ENCODE results near the gene ZNF521.

Gene ZNF521

DNA sequence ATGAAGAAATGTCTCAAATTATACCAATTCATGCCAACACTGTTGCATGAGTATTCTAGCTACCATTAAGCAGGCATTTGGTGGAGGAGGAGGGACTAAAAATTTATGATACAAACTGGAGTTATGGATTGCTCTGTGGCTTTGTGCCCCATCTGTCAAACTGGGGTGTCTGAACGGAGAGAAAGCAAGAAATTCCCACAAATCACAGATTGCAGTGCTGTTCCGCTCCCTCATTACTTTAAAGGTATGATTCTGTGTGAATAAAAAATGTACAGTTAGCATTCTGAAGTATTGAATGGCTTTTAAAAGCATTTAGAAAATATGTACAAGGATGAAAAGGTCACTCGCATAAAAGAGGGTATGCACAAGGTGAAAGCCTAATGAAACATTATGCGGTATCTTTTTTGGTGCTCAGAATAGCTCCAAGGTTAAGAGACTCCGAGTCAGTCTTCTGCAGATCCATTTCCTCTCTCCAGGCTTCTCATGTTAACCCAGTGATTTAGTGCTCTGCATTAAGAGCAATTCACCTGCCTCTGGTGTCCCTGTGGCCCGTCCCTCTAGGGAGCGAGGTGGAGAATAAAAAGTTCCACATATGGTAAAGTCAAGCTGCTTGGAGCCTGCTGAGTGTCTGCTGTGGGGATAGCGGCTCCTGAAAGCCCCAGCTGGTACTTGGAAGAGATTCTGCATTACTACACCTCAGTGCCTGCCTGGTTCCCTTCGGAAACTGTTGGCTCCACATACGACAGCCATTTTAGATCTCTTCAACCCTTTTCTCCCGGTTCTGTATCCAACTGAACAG is 184.2 kb downstream of the ZNF521 start:
- no peak for DNase-seq (ENCODE audit: low read depth)

DNA sequence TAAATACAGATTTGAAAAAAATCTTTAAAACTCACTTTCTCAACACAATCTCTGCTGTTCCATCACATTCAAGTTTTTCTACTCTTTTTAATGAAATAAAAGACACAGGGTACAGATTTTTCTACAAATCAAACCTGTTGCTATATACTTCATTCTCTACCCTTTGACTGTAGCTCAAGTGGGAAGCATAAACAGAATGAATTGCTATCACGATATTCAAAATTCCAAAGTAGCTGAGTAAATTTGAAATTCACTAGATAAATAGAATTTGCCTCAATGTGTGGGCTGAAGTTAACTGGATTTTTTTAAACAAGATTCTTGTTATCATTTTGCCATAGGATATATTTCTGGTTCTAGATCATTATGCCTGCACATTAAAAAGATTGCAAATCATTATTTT is 185.9 kb downstream of the ZNF521 start:
- no peak for DNase-seq (ENCODE audit: low read depth)

DNA sequence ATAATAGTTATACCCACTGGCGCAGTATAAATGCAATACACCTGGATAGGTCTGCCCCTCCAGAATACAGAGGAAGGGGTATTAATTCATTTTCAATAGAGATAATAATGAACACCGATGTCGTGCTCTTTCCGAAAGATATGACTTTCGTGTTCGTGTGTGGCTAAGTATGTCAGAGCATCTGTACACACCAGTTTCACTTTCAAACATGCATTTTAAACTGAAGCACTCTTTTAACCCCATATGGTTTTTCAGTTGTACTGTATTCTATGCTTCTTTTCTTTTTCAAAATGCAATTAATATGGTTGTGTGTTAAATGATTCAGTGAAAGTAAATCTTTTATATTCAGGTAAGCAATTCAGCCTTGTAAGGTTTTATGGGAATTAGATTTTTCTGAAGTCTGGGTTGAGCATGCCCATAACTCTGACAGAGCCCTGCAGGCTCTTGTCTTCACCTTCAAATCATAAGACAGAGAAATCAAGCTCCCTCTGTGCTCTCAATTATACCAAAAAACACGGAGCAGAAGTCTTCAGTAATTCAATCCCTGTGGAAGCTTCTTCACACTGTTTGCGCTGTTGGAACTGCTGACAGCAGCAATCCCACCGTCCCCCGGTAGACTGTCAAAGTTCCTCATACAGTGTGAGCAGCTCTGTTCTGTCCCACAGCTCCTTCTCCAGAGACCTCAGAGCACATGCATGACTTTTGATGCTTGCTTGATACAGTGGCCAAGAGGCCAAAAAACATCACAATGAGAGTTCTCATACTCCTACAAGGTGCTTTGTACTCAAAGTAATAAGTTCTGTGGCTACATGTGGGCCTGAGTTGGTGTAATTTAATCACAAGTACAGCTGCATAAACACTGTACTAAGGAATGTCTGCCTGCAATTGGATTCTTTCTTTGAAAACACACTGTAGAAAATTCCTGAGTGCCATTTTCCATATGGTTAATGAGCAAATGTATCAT is 186.8 kb downstream of the ZNF521 start:
- no peak for DNase-seq (ENCODE audit: low read depth)

- no peak for DNase-seq (ENCODE audit: low read depth)
Measured at GRCh38 chr18:25164211-25164847, 187.6 kb downstream of the ZNF521 start.

DNA sequence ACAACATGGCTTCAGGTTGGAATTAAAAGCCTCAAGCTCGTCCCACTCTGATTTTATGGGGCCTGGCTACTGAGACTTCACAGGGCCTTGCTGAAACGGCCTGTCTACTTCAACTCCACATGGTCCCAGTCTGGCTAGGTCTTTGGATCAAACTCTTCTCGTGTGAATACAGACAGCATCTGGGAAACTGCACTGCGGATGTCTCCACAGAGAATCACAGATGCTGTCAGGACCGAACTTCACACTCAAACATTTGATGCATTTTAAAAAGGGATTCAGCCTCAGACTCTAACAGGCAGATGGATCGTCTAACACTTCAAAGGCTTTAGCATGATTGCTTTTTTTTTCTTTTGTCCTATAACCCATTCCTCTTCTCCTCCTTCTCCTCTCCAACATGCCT is 198.5 kb downstream of the ZNF521 start:
- DNase-seq (ENCODE audit: low read depth), result no peak

GRCh38 chr18:25147877-25148488 is 204.0 kb downstream of the ZNF521 start:
- DNase-seq (ENCODE audit: low read depth), result no peak

- no peak for DNase-seq (ENCODE audit: low read depth)
Measured at GRCh38 chr18:25146512-25146910, 205.5 kb downstream of the ZNF521 start.

GRCh38 chr18:25145731-25146511 is 206.0 kb downstream of the ZNF521 start:
- no peak for DNase-seq (ENCODE audit: low read depth)

- DNase-seq (ENCODE audit: low read depth), result no peak
Measured at GRCh38 chr18:25144820-25145219, 207.1 kb downstream of the ZNF521 start.

DNA sequence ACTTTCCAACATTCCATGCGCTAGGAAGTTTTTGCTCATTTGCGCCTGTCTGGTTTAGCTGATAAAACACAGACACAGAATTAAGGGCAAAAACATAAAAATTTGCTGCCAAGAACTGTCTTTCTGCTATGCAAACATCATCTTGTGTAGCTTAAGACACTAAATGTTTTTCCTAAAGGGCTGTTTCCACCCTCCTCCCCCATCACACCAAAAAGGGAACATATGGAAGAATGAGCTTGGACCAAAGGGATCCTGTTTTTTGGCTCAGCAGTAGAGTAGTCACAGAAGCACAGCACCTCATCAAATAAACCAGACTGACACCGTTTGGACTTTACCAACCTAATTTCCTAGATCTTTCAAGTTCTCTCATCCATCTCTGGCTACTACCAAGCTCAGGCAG is 210.1 kb downstream of the ZNF521 start:
- DNase-seq (ENCODE audit: low read depth), result no peak

DNA sequence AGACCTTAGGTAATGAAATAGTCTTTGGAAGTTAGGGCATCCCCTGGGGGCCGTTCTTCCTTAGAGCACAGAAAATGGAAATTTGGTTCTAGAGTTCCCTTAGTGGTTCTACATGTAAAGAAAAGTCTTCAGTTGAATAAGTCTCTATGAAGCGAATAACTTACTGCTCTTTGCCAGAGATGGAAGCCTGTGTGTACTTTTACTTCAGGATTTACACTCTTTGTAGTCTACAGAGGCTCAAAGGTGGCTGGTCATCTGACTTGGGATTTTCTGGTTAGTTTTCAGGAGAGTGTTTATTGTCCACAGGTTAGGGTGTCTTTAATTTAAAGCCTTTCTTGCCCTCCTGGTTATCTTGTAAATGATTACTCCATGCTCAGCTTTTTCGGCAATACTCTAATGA is 210.6 kb downstream of the ZNF521 start:
- DNase-seq (ENCODE audit: low read depth), result no peak

- no peak for DNase-seq (ENCODE audit: low read depth)
Measured at GRCh38 chr18:25140962-25141308, 211.0 kb downstream of the ZNF521 start.

DNA sequence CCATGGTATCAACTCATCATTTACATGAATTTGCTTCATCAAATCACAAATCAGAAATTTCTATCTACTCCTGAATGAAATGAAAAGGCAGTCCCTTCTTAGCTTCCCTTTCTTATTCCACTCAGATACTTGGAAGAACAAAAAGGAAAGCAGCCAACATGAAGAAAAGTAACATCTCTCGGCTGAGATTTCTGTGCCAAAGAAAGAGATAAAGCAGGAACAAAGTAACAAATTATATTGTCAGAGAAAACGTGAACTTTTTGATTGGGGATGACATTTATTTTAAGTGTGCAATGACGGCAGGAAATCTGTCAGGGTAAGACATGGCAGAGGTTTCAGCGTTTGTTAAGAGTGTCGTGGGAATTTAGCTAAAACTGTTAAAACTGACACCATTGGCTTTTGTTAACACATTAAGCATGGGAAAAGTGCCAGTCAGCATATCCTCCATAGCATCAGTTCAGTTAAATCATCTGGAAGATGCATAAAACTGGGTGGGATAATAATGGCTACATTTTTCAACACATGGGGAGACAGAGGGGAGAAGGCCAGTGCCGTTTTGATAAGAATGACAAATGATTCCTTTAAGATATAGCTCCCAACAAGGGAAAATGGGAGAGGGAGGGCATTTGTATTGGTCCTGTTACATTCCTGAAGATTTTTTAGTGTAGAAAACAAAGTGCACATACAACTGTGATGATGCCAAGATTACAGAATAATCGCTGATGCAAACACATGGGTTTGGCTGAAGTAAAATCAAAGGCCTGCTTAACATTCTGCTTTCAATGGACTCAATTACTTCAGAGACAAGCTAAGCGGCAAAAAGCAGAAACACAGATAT is 211.6 kb downstream of the ZNF521 start:
- no peak for DNase-seq (ENCODE audit: low read depth)

DNA sequence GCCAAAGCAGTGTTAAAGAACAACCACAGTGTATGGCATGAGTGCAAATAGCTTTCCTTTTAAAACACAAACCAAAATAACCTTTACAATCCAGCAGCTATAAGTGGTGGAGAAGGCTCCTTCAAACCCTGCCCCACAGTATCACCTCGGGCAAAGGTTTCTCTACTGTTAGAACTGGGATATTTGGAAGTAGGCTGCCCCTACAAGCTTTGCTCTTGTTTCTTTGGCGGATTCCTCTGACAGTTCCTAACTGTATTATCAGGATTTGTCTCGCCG is 214.8 kb downstream of the ZNF521 start:
- DNase-seq (ENCODE audit: low read depth), result no peak

GRCh38 chr18:25136416-25137196 is 215.4 kb downstream of the ZNF521 start:
- no peak for DNase-seq (ENCODE audit: low read depth)

- no peak for DNase-seq (ENCODE audit: low read depth)
Measured at GRCh38 chr18:25134861-25135260, 217.1 kb downstream of the ZNF521 start.

- DNase-seq (ENCODE audit: low read depth), result no peak
Measured at GRCh38 chr18:25133879-25134278, 218.1 kb downstream of the ZNF521 start.

GRCh38 chr18:25132786-25133496 is 219.0 kb downstream of the ZNF521 start:
- DNase-seq (ENCODE audit: low read depth), result no peak

DNA sequence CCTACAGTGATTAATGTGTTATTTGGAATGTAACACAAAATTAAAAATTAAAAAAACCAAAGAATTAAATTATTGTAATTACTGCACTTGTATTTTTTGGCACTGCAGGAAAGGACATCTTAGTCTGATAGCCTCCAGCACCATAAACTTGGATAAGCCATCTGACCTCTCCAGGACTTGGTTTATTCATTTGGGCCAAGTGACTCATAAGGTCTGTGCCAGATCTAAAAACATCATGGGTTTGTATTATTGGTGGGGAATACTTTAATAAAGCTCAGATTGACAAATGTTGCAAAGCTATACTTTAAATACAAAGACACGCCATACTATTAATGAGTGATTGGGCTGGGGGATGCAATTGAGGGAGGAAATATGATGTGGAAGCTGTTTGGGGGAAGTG is 225.2 kb downstream of the ZNF521 start:
- no peak for DNase-seq (ENCODE audit: low read depth)
